ENCODE measurements around the gene GNAI2. TPM values are rescaled to one million over a fixed set of nuclear protein-coding genes. Genes with fewer than 3 reads are reported as not detected.
"Not testable (repeated sequence)": the region's sequence is repeated elsewhere in the genome, so short reads cannot be mapped to it uniquely, and the experiment has no call there.

Gene GNAI2
- total RNA-seq, 1 experiment from 2014 or later, result 151 TPM

GRCh38 chr3:50268276-50268675 lies 32.3 kb downstream of the GNAI2 start:
- H2AFZ ChIP-seq (ENCODE audit: low read length), result no peak overlapping the region
- H3K4me2 ChIP-seq (ENCODE audit: low read depth, low read length, poor library complexity, severe bottlenecking), result no peak overlapping the region

GRCh38 chr3:50268703-50269451 lies 32.9 kb downstream of the GNAI2 start, which contains the start of gene SEMA3B:
TSS of gene SEMA3B (plus strand) at chr3:50269147. CDS start at chr3:50269241, 94 bp downstream.
- H3K4me2 ChIP-seq (ENCODE audit: low read depth, low read length, poor library complexity, severe bottlenecking), result no peak within 1 kb of the TSS

More at GRCh38 chr3:50268276-50268675, 32.3 kb downstream of the GNAI2 start:
- Histone ChIP-seq H3K9me3 (ENCODE audit: low read length) (no peaks in the 10 kb centered on the region), H3K27me3 (ENCODE audit: low read length) (no peaks in the 10 kb centered on the region), H3K4me1 (ENCODE audit: low read length) (peaks cover 3% of the 10 kb centered on the region), H4K20me1 (ENCODE audit: insufficient read depth, low read depth, low read length) (no peaks in the 10 kb centered on the region), H3K27ac (ENCODE audit: low read length) (no peak overlapping the region), H3K36me3 (ENCODE audit: insufficient read depth, low read length) (no peaks in the 10 kb centered on the region), H3K4me3 (ENCODE audit: low read length) (no peak overlapping the region), H3K9me2 (replicated peaks; ENCODE audit: insufficient read depth, low read length) (no peaks in the 10 kb centered on the region), H3K79me2 (ENCODE audit: low read length) (no peaks in the 10 kb centered on the region), H3K9ac (ENCODE audit: low read length) (no peak overlapping the region)
- no peak for DNase-seq

GRCh38 chr3:50269460-50269859 lies 33.5 kb downstream of the GNAI2 start:
- H3K9me2 ChIP-seq (replicated peaks; ENCODE audit: insufficient read depth, low read length), result no peaks in the 10 kb centered on the region
- H2AFZ ChIP-seq (ENCODE audit: low read length), result no peak overlapping the region
- H3K27ac ChIP-seq (ENCODE audit: low read length), result no peak overlapping the region
- peaks cover 3% of the 10 kb centered on the region for H3K4me1 ChIP-seq (ENCODE audit: low read length)
- no peaks in the 10 kb centered on the region for H3K79me2 ChIP-seq (ENCODE audit: low read length)
- DNase-seq, result no peak
- no peak overlapping the region for H3K9ac ChIP-seq (ENCODE audit: low read length)
- H3K27me3 ChIP-seq (ENCODE audit: low read length), result no peaks in the 10 kb centered on the region
- H3K9me3 ChIP-seq (ENCODE audit: low read length), result no peaks in the 10 kb centered on the region
- no peak overlapping the region for H3K4me2 ChIP-seq (ENCODE audit: low read depth, low read length, poor library complexity, severe bottlenecking)
- no peaks in the 10 kb centered on the region for H3K36me3 ChIP-seq (ENCODE audit: insufficient read depth, low read length)
- H3K4me3 ChIP-seq (ENCODE audit: low read length), result no peak overlapping the region
- H4K20me1 ChIP-seq (ENCODE audit: insufficient read depth, low read depth, low read length), result no peaks in the 10 kb centered on the region

More at GRCh38 chr3:50268703-50269451, 32.9 kb downstream of the GNAI2 start, which contains the start of gene SEMA3B:
- Histone ChIP-seq H2AFZ (ENCODE audit: low read length) (no peak within 1 kb of the TSS), H4K20me1 (ENCODE audit: insufficient read depth, low read depth, low read length) (no peaks in the 10 kb centered on the region), H3K4me3 (ENCODE audit: low read length) (no peak within 1 kb of the TSS), H3K9me3 (ENCODE audit: low read length) (no peaks in the 10 kb centered on the region), H3K27me3 (ENCODE audit: low read length) (no peaks in the 10 kb centered on the region), H3K9me2 (replicated peaks; ENCODE audit: insufficient read depth, low read length) (no peaks in the 10 kb centered on the region), H3K4me1 (ENCODE audit: low read length) (peaks cover 3% of the 10 kb centered on the region), H3K27ac (ENCODE audit: low read length) (no peak within 1 kb of the TSS), H3K36me3 (ENCODE audit: insufficient read depth, low read length) (no peaks in the 10 kb centered on the region), H3K79me2 (ENCODE audit: low read length) (no peaks in the 10 kb centered on the region), H3K9ac (ENCODE audit: low read length) (no peak within 1 kb of the TSS)
- DNase-seq, result no peak

- Histone ChIP-seq H3K27me3 (ENCODE audit: low read length) (no peaks in the 10 kb centered on the region), H2AFZ (ENCODE audit: low read length) (no peak overlapping the region), H3K9ac (ENCODE audit: low read length) (no peak overlapping the region), H3K79me2 (ENCODE audit: low read length) (no peaks in the 10 kb centered on the region), H4K20me1 (ENCODE audit: insufficient read depth, low read depth, low read length) (no peaks in the 10 kb centered on the region), H3K9me3 (ENCODE audit: low read length) (no peaks in the 10 kb centered on the region), H3K27ac (ENCODE audit: low read length) (no peak overlapping the region), H3K4me1 (ENCODE audit: low read length) (peaks cover 3% of the 10 kb centered on the region), H3K4me2 (ENCODE audit: low read depth, low read length, poor library complexity, severe bottlenecking) (no peak overlapping the region), H3K9me2 (replicated peaks; ENCODE audit: insufficient read depth, low read length) (no peaks in the 10 kb centered on the region), H3K36me3 (ENCODE audit: insufficient read depth, low read length) (no peaks in the 10 kb centered on the region), H3K4me3 (ENCODE audit: low read length) (no peak overlapping the region)
- no peak for DNase-seq
Observed at GRCh38 chr3:50269977-50270413, 34.0 kb downstream of the GNAI2 start.

GRCh38 chr3:50270422-50271224 lies 34.6 kb downstream of the GNAI2 start:
- Histone ChIP-seq H2AFZ (ENCODE audit: low read length) (no peak overlapping the region), H3K9ac (ENCODE audit: low read length) (no peak overlapping the region), H3K27me3 (ENCODE audit: low read length) (no peaks in the 10 kb centered on the region), H3K9me2 (replicated peaks; ENCODE audit: insufficient read depth, low read length) (no peaks in the 10 kb centered on the region), H3K36me3 (ENCODE audit: insufficient read depth, low read length) (no peaks in the 10 kb centered on the region), H3K79me2 (ENCODE audit: low read length) (no peaks in the 10 kb centered on the region), H3K9me3 (ENCODE audit: low read length) (no peaks in the 10 kb centered on the region), H3K4me1 (ENCODE audit: low read length) (peaks cover 3% of the 10 kb centered on the region), H4K20me1 (ENCODE audit: insufficient read depth, low read depth, low read length) (no peaks in the 10 kb centered on the region), H3K27ac (ENCODE audit: low read length) (no peak overlapping the region), H3K4me3 (ENCODE audit: low read length) (no peak overlapping the region), H3K4me2 (ENCODE audit: low read depth, low read length, poor library complexity, severe bottlenecking) (no peak overlapping the region)
- DNase-seq, result no peak

- Histone ChIP-seq H3K79me2 (ENCODE audit: low read length) (no peaks in the 10 kb centered on the region), H2AFZ (ENCODE audit: low read length) (no peak overlapping the region), H3K27me3 (ENCODE audit: low read length) (no peaks in the 10 kb centered on the region), H3K36me3 (ENCODE audit: insufficient read depth, low read length) (no peaks in the 10 kb centered on the region), H3K4me1 (ENCODE audit: low read length) (peaks cover 3% of the 10 kb centered on the region), H4K20me1 (ENCODE audit: insufficient read depth, low read depth, low read length) (no peaks in the 10 kb centered on the region), H3K4me3 (ENCODE audit: low read length) (no peak overlapping the region), H3K9ac (ENCODE audit: low read length) (no peak overlapping the region), H3K27ac (ENCODE audit: low read length) (no peak overlapping the region), H3K4me2 (ENCODE audit: low read depth, low read length, poor library complexity, severe bottlenecking) (no peak overlapping the region), H3K9me2 (replicated peaks; ENCODE audit: insufficient read depth, low read length) (no peaks in the 10 kb centered on the region), H3K9me3 (ENCODE audit: low read length) (no peaks in the 10 kb centered on the region)
- DNase-seq, result no peak
Observed at GRCh38 chr3:50271314-50271936, 35.4 kb downstream of the GNAI2 start.

- not testable (repeated sequence) for H3K4me3 ChIP-seq (ENCODE audit: low read length); H3K9ac ChIP-seq (ENCODE audit: low read length); H2AFZ ChIP-seq (ENCODE audit: low read length); H4K20me1 ChIP-seq (ENCODE audit: insufficient read depth, low read depth, low read length); H3K9me2 ChIP-seq (replicated peaks; ENCODE audit: insufficient read depth, low read length); H3K27me3 ChIP-seq (ENCODE audit: low read length); H3K4me1 ChIP-seq (ENCODE audit: low read length); H3K27ac ChIP-seq (ENCODE audit: low read length); DNase-seq; H3K79me2 ChIP-seq (ENCODE audit: low read length); H3K36me3 ChIP-seq (ENCODE audit: insufficient read depth, low read length); H3K9me3 ChIP-seq (ENCODE audit: low read length)
- H3K4me2 ChIP-seq (ENCODE audit: low read depth, low read length, poor library complexity, severe bottlenecking), result peak overlapping the region; percentile 55
Observed at GRCh38 chr3:50272538-50272910, 36.5 kb downstream of the GNAI2 start.

Data from Karpas-422 (cell line).